GM21447 (cell line): Measurements from ENCODE around the gene ALDOB.
A peak's percentile ranks its signal among the peaks of the same experiment; 100 is the strongest.

Source experiments
- ATAC-seq: cut with Tn5 transposase; IDR thresholded peaks from one replicate; pipeline ENCODE4 v1.9.1; 2021; ENCODE audit not compliant: unreplicated experiment

Gene ALDOB

DNA sequence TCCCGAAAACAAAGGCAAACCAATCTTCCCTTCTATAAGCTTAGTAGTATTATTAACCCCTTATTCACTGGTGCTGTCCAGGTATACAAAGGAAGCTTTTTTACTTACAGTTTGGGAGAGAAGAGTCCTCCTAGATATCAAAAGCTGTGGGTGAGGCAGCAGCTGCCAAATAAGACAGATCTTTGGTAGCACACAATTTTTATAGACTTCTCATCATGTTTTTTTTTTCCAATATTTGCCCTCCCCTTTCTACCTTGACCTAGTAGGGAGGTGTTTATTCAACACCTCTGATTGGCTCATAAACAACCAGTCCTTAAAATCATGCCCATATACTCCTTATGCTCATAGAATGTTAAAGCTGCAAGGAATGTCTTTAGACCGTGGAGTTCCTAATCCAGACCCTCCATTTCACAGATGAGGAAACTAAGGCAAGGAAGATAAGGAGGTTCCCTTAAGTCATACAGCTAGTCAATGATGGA is at the start of gene ALDOB:
TSS of gene ALDOB (minus strand) at position 174 of the 479 bp plus-strand sequence. CDS start 4,887 bp downstream, outside the sequence.
- no peak for ATAC-seq

DNA sequence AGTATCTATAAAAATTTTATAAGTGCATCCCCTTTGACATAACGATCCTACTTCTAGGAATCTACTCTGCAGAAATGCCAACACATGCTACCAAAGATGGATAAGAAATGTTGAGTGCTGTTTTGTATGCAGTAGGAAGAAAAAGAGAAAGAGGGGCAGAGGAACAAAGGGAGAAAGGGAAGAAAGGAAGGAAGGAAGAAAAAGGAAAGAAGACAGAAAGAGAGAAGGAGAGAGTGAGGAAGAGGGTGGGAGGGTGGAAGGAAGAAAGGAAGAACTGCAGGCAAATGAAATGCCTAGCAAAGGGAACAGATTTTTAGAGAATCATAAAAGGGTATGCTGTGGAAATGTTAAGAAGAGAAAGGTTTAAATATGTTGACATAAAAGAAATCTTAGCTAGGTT is 48.5 kb upstream of the ALDOB start:
- no peak for ATAC-seq

DNA sequence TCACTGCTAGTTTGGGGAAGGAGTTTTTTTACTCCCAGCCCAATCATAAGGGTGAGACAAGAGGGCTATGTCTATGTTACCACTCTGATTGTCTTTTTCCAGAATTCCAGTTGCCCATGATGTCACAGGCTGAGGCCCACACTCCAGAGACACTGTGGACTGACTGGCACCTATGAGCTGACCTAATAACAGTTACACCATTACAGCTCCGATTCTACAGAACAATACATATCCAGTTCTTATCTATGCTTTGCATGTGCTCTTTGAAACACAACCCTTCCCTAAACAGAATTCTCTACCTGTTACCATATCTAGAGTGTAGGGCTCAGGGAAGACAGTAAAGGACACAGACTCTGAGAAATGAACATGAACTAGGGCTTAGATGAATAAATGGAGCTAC is 45.7 kb upstream of the ALDOB start:
- ATAC-seq: no peak

DNA sequence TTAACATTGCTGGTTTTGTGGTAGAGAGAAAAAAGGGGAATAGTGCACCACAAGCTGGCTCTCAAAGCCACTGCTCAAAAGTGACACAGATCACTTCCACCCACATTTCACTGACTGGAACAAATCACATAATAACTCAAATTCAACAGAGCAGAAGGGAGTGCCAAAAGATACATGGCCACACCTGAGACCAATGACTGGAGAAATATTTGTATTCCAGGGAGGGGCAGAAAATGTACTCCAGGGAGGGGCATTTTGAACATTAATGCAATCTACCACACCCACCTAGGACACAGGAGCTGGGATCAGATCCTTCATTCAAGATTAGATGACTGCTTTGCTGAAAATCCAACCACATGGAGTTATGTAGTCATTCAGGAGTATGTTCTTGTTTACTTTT is 44.8 kb upstream of the ALDOB start:
- no peak for ATAC-seq

DNA sequence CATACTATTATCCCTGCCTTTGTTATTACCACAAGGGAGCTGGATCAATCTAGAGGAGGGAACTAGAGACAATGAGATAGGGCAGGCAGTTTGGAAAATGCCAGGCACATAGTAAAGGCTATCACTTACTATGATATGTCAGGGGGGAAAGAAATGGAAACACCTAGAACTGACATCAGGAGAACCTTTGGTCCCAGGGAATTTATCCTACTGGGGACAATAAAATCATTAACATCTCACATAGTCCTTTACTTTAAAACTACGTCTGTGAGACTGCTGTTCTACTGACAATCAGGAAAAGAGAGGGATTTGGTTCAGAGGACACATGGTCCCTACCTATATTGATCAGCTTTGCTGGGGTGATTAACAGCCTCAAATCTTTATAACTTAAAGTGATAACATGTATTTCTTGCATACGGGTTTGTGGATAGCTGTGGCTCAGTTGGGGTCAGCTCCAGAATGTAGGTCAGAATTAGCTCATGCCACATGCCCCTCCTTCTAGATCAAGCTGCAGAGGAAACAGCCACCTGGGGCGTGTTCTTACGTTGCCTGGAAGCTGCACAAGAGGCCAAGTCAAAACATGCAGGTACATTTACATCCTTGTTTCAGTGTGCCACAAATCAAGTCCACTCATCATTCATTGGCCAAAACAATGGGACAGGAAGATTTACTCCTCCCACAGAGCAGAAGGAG is 43.9 kb upstream of the ALDOB start:
- no peak for ATAC-seq

DNA sequence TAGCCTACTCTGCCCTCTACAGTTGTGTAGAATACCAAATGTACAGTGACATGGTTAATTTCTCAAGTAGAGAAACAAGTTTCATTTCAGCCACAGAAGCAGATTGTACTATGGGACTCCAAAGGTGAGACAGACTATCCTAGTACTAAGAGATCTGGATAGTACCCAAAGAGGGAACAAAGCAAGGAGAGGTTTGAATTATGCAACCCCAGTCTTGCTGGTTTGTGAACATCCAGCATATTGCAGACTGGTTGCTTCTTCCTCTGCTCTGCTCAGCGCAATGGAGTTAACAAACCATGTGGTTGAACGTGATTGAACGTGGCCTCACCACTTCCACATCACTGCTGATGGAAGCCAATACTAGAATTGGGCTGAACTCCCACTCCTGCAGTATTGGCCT is 43.3 kb upstream of the ALDOB start:
- no peak for ATAC-seq

DNA sequence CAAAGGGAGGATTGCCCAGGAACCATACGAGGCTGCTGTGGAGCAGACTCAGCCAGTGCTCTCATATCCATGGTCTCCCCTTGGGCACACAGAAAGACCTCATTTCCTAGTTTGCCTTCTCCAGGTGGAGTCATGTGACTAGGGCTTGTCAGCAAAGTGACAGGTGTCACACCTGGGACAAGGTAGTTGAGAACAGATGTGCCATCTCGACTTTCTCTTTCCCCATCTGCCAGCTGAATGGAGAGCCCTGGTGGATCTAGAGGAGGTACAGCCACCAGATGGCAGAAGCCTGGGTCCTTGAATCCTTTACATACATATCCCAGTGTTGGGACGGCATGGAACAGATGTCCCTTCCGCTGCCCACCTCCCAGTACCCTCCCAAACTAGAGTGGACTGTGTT is 42.9 kb upstream of the ALDOB start:
- ATAC-seq: no peak

DNA sequence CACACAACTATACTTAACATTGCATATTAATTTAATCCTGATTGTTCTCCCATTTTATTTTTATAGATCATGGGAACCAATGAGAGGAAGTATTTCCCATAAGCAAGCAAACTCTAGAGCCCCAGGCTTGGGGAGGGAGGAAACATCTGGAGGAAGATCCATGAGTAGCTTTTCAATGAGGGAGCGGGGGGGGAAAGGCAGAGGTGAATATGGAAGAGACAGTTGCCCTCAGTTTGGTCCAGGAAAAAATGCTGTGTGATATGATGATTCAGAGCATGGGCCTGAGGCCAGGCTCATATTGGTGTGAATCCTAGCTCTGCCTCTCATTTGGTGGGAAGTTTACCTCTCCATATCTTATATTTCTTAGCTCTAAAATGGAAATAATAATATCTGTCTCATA is 42.2 kb upstream of the ALDOB start:
- no peak for ATAC-seq

DNA sequence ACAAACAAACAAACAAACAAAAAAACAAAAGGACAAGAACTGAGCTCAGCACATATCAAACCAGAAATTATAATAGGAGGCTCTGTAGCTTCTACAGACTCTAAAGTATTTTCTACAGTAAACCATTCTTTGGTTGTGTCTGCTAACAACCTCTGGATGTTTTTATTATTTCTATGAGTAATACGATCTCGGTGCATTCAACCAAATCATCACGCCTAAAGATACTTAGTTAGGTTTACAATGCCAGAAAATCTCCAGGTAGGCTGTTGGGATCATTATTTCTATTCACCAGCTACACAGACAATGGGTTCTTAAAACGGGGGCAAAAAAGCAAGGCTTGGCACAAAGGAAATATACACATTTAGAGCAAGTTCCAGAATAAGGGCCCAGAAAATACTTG is 41.6 kb upstream of the ALDOB start:
- ATAC-seq: no peak

DNA sequence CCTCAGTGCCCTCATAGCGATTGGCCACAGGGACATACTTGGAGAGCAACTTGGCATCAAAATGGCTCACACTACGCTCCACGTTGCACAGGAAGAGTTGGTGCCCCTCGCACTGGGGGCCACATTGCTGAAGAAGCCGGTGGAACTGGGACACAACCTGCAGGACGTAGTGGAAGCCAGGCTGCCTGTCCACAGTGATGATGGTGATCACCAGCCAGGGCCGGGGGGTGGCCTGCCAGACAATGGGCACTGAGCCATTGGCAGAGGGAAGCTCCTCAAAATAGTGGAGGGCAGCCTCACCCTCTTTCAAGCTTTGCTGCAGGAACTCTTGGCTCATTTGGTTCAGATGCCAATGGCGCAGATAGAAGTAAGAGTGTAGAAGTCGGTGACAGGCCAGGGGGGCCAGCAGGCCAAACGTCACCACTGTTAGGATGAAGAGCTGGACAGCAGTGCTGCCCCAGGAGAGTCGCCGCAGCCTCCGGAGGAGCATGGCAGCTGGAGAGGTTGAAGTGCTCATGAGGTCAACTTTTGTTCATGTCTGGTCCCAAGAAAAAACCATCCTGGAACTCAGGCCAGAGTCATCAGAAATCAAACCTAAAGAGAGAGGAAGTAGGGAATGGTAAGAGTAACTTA is 41.1 kb upstream of the ALDOB start:
- no peak for ATAC-seq

DNA sequence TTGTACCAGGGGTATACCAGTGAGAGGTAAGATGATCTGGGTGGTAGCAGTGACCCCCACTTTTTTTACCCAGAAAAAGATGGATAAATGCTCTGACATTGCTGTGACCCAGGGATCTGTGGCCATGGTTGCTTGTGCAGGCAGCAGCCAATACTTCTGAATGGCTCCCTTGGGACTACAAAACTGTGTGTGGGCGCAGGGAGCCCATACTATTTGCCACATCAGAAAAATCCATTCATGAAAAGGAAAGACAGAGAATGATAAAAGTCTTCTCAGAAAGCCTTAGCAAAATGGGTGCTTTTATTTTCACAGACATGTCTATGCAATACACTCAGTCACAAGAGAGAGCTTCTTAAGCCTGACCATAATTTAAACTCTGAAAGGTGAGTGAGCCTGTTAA is 37.3 kb upstream of the ALDOB start:
- no peak for ATAC-seq

DNA sequence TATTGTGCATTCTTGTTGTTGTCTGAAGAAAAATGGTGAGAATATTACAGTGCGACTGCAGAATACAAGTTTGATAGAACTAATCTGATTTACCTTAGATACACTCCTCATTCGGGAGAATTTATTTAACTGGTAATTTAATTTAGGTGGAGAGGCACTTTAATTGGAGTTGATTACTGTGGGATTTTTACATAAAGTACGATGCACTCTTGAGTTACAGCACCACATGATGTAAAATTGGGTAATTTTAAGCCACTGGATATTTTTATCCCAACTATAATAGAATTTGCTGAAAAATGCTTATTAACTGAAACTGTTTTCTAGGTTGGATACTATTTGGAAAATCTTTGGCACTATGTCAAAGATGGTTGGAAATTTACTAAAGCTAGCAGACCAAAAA is 35.4 kb upstream of the ALDOB start:
- no peak for ATAC-seq

DNA sequence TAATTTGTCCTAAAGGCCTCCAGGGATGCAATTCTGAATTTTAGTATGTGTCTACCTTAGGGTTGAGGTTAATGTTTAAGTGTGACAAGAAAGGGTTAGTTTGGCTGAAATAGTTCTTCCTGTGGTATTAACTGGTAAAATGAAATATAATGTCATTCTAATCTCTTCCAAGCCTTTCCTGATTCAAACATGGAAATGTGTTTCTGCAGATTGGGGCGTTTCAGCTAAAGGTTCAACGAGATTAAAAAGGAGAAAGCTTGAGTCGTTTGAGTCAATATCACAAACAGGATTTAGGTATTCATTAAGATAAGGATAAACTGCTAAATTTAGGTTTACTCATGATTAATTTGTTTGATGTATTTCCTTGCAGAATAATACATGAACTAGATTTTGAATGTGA is 34.4 kb upstream of the ALDOB start:
- ATAC-seq: no peak

DNA sequence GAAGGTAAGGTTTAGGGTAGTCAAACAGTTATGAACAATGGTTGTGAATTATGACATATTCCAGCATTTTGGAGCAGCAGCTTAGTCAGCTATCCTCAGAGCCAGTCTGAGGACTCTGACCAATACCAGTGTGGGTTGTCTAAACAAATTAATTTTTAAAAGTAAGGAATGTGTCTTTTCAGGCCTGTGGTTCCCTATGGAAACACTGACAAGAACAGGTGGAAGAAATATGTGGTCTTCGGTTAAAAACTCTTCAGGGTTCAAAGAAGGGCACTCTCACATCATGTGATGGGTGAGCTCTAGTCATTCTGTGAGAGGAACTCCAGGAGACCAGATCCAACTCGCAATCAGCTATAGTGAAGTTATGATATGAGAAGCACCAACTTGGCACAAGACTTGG is 33.5 kb upstream of the ALDOB start:
- ATAC-seq: no peak

DNA sequence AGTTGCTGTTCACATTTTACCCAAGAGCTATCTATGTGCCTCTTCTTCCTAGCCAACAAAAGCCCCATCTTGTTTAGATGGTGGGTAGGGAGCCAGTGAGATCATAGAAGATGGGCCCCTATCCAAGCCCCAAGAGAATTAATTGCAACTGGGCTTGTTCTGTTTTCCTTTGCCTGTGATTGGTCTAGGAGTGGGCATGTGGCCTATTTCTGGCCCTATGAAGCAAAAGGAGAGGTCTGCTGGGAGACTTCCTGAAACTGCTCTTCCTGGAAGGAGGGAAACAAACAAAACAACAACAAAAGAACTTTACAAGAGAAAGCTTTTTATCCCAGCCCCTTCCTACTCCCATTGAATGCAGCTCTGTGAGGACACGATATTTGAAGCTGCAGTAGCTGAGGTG is 32.5 kb upstream of the ALDOB start:
- ATAC-seq: no peak

DNA sequence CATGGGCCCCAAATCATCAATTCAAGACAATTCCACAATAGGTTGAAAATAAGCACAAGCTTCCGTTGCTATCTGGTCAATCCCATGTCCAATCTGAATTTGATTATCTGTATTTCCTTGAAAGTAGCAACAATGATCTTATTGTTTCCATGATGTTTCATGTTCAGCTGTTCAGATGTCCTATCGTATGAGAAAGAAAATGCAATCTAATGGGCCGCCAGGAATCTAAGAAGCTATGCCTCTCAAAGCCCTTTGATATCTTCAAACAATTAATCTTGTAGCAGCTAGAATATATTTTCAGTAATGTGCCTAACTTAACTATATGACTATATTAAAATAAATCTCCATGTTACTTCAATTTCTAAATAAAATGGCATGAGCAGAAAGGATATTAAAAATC is 32.1 kb upstream of the ALDOB start:
- no peak for ATAC-seq

DNA sequence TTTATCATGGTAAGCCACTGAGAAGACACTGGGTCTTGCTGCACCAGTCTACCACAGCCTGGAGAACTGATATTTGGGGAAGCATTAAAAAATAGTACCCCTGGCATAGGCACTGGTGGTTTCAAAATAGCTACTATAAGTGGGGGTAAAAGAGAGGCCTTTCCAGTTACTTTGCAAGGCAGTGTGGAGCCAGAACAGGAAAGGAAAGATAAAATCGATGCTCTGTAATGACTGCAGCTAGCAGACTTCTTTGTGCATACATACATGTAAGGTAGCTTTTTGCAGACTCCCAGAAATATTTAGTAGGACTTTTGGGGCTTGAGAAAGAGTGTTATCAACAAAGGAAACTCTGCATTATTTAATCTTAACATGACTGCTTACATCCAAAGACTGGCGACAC is 31.3 kb upstream of the ALDOB start:
- no peak for ATAC-seq

DNA sequence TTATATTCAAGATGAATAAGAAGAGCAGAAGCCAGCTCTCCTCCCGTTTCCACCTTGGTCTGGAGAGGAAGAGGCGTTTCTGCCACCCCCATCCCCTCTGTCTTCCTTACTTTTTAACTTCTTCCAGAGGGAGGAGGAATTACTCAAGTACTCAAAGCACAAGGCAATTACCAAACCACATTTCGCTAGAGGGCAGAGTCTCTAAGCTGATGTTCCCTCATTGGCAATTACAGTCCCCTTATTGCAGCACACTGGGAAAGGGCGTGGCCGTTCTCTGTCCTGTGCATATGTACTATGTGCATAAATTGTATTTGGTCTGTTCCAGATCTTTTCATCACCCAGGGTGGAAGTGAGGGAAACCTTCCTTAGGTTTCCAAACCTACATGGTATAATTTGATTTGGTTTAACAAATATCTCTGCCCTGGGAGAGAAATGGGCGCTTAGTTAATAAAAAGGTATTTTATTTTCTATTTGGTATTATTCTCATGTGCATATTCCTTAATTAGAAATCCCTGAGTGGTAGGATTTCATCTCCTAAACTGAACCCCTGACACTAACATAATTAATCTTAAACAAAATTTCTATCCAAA is 29.8 kb upstream of the ALDOB start:
- no peak for ATAC-seq

DNA sequence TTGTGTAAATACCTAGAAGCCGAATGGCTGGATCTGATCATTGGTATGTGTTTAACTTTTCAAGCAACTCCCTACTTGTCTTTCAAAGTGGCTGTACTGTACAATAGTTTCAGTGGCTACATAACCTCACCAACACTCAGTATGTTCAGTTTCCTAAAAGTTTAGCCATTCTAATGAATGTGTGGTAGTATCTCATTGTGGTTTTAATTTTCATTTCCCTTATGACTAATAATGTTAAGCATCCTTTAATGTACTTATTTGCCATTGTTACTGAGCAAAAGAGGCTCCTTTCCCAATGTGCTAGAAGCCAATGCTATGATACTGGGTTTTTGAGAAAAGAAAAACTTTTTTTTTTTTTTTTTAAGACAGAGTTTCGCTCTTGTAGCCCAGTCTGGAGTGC is 27.8 kb upstream of the ALDOB start:
- no peak for ATAC-seq

DNA sequence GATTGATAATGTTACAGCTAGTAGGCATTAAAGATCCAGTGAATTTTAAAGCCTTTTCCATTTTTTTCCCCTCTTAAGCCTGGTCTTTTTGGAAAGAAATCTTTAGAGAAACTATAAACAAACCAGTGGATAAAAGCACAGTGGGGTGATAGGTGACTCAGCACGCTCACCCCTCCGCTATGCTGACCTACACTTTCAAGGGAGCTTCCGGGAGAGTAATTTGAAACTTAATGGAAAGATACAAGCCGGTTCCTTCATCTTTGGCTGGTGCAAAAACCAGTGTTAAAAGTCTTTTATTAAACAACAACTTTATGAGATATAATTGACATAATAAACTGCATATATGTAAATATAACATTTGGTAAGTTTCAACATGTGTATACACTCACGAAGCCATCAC is 27.0 kb upstream of the ALDOB start:
- ATAC-seq: no peak

DNA sequence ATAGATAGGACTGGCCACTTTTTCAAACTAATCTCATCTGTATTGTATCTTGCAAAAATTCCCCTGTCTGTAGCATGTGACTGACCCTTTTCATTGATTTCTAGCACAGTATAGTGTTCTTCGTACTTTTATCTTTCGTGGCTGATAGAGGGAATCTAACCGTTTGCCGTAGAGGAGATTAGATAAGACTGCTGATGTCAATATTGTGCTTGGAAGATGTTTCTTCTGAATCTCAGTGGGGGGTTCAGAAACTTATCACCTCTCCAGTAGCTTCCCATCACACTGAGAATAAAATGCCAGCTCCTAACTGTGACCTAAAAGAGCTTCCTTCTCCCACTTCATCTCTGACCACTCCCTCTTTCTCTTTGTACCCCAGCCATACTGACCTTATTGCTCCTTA is 25.4 kb upstream of the ALDOB start:
- no peak for ATAC-seq

DNA sequence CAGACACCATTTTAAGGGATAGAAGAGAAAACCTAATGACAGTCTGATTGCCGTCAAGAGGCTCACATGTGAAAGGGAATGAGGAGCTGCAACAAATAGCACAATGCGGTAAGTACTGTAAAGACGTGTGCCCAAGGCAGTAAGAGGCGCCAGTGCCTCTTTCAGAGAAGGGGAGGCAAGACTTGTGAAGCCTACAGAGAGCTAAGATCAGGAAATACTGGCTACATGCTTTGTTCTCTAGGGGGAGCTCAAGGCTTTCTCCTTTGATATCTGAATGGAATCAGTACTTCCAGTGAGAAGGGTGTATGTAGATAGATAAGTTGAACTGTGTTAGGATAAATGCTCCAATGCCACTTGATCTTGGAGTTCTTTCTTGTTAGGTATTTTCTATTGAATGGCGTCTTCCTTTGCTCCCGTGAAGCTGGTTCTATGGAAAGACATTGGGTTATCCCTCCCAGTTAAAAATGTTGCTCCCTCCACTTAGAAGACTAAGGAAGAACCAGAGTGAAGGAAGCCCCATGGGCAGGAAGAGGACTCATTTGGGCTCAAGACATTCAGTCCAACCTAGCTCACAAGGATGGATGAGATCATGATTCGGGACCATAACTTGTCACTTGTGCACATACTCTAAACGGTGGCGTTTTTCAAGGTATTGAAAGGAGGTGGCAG is 23.5 kb upstream of the ALDOB start:
- ATAC-seq: peak; percentile 73
